ENCODE measurements around the gene EHBP1L1.

EHBP1L1 gene

DNA sequence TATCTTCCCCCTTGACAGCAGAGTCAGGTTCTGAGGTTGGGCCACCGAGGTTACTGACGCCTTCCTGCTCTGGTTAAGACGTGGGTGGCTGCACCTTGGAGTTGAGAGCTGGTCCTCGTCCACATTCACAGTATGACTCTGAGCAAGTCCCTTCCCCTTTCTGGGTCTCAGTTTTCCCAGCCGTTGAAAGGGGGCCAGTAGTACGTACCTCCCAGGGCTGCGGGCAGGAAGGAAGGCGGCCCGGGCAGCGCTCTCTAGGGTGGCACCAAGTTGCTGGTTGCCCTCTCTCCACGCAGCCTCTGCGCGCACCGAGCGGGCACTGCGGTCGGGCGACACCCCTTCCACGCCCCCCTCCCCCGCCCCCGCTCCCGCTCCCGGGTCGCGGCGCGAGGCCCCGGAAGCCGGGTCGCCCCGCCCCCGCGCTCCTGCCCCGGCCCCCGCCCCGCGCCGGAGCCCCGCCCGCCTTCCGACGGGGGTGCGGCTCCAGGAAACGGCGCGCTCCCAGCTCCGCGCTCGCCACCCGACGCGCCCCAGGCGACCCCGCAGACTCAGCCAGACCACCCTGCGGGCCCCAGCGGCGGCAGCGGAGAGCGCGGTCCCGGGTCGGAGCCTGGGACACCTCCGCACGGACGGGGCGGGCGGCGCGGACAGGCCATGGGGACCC, at the start of gene EHBP1L1:
TSS of gene EHBP1L1 (plus strand) at position 486 of the 664 bp plus-strand sequence. CDS start 250 bp downstream, outside the sequence.
- peak in 1 of 2 experiments; percentile 69 for DNase-seq

DNA sequence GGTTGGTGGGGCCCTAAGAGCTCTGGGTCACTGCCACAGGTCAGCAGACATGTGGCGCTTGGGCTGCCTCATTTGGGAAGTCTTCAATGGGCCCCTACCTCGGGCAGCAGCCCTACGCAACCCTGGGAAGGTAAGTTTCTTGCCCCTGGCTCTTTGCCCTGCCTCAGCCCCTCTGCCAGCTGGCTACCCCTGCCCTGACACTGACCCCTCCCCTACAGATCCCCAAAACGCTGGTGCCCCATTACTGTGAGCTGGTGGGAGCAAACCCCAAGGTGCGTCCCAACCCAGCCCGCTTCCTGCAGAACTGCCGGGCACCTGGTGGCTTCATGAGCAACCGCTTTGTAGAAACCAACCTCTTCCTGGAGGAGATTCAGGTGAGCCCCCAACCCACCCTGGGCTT, 49.1 kb upstream of the EHBP1L1 start:
- no peak for DNase-seq

DNA sequence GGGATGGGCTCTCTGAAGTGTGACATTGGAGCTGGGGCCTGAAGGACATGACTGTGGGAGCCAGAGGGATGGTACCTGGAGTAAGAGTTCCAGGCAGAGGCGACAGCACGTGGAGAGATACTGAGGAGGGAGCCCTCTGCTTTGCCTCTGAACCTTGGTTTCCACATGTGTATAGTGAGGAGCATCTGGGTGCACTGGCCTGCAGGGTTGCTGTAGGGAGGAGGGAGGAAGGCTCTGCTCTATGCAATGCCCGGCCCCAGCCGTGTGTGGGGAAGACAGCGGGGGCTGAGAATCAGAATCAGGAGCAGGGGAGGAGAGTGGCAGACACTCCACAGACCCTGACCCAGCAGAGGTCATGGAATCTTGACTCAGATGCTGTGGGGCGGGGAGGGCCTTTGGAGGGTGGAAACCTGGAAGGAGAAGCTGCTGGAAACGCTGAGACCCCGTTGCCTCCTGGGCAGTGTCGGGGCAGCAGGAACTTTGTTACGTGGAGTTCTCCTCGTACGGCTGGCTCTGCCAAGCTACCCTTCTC, 47.0 kb upstream of the EHBP1L1 start:
- no peak for DNase-seq

DNA sequence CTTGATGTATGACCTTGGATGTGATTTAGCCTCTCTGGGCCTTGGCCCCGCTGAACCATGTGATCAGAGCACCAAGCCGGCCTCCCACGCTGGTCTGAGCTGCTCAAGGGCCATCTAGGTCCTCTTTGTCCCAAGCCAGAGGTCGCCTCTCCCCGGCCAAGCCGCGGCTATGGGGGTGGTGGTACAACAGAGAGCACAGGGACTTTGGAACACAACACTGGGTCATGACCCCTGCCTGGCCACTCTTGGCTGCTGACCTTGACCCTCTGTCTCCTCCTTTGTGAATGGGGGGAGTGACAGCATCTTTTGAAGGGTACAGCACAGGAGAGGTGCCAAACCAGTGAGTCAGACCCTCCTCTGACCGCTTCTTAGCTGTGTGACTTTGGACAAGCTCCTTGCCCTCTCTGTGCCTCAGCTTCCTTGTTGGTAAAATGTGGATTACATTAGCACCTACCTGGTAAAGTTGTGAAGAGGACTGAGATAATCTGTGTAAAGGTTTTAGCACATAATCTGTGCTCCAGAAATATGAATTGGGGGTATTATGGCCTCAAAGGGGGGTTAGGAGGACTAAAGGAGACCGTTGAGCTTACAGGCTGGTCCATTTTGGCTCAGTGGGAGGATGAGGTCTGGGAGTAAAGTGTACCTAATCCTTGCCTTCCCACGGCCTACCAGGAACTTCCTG, 46.2 kb upstream of the EHBP1L1 start:
- DNase-seq, result no peak

DNA sequence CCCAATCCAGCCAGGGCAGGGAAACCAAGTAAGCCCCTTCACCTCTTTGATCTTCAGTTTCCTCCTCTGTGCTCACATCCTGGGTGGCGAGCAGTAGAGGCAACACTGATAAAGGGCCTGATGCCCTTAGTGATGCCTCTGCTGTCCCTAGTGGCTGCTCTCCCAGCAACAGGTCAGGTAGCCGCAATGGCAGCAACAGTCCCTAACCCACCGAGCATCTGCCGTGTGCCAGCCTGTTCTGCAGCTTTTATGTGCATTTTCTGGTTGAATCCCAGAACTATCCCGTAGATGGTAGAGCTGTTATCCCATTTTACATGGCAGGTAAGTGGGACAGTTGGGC, 45.7 kb upstream of the EHBP1L1 start:
- DNase-seq, result no peak

DNA sequence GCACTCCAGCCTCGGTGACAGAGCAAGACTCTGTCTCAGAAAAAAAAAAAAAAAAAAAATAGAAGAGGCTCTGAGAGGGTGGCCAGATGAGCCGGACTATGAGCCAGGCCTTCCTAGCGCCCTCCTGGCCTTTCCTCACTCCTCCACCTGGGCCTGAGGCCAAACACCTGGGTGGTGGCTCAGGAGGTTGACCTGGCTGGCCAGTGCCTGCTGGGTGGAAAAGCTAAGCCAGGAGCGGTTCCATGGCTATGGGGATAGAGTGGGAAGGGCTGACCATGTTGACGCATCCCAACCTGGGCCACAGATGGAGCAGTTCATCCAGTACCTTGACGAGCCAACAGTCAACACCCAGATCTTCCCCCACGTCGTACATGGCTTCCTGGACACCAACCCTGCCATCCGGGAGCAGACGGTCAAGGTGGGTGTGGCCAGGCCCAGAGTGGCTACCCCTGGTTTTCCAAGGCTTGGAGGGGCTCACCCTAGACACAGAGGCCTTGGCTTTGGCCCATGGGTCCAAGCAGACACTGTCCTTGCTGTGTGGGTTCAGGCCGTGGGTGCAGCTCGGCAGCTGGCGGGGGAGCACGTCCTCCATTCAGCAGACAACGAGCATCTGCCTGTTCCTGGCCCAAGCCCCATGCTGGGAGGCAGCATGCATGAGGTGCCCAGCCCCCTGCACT, 43.3 kb upstream of the EHBP1L1 start:
- DNase-seq, result no peak

DNA sequence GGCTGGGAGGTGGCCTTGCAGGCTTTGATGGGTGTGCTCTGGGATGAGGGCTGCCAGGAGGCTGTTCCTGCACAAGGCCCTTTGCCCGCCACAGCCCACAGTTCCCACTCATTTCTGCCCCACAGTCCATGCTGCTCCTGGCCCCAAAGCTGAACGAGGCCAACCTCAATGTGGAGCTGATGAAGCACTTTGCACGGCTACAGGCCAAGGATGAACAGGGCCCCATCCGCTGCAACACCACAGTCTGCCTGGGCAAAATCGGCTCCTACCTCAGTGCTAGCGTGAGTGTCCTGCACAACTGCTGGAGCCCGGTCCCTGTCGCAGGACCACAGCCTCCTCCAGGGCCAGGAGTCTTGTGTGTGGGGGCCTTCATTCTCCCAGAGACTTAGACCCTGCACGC, 40.8 kb upstream of the EHBP1L1 start:
- no peak for DNase-seq

DNA sequence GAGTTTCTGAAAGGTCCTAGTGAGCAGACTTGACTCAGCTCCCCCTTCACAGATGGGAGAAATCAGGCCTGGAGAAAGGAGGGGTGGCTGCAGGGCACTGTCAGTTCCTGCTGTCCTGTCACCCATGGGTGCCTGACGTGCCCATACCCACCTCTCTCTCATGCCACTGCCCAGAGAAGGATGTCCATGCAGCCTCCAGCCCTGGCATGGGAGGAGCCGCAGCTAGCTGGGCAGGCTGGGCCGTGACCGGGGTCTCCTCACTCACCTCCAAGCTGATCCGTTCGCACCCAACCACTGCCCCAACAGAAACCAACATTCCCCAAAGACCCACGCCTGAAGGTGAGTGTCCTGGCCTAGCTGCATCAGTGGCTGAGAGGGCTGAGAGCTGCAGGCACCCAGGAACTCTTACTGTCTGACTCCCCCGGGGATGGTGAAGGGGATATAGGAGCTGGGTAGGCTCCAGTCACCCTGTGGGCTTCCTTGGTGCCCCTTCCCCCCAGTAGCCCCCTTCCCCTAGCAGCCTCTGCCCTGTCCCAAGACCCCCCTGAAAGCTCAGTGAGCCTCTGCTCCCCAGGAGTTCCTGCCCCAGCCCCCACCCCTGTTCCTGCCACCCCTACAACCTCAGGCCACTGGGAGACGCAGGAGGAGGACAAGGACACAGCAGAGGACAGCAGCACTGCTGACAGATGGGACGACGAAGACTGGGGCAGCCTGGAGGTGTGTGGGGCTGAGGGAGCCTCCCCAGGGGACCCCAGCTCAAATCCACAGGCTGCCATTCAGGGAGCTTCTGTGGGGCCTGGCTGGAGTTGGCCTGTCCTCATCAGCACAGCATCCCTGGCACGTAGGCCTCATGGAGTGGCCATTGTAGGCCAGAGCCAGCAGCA, 39.2 kb upstream of the EHBP1L1 start:
- no peak for DNase-seq

DNA sequence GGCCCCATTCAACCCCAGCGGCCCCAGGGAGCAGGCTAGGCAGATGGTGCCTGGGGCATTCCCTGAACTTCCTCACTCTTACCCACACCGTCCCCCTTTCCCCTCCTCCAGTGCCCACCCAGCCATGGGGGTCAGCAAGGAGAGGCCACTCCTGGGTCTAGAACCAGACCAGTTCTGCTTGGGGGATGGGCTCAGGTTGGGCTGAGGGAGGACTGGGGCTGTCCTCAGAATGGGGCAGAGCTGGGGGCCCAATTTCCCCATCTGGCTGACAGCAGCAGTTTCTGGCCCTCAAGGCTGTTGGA, 38.6 kb upstream of the EHBP1L1 start:
- no peak for DNase-seq

DNA sequence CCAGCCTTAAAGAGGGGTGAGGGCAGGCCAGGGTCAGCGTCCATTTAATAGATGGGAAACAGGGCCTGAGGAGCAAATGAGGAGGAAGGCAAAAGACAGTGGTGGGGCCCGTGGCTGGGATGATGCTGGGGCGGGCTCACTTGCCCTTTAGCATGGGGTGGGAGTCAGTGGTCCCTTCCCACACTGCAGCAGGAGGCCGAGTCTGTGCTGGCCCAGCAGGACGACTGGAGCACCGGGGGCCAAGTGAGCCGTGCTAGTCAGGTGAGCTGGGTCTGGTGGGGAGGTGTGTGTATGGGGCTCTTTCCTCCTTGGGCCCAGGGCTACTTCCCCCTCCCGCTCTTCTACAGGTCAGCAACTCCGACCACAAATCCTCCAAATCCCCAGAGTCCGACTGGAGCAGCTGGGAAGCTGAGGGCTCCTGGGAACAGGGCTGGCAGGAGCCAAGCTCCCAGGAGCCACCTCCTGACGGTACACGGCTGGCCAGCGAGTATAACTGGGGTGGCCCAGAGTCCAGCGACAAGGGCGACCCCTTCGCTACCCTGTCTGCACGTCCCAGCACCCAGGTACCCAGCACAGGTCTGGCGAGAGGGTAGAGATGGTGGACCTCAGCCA, 38.1 kb upstream of the EHBP1L1 start:
- DNase-seq, result no peak

DNA sequence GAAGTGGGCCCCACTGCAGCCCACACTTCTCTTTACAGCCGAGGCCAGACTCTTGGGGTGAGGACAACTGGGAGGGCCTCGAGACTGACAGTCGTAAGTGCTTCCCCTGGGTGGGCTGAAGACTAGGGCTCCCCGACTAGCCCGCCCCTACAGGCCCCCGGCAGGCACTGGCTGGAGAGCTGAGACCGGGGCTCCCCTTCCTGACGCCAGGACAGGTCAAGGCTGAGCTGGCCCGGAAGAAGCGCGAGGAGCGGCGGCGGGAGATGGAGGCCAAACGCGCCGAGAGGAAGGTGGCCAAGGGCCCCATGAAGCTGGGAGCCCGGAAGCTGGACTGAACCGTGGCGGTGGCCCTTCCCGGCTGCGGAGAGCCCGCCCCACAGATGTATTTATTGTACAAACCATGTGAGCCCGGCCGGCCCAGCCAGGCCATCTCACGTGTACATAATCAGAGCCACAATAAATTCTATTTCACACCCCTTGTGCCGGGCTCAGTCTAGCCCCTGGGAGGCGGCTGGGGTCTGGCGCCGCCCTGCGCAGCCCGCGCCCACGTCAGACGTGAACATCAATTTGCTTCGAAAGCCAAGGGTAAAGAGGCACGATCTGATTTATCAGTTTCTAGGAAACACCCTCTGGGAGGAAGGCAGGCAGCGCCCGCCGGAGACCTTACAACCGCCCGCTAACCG, 37.5 kb upstream of the EHBP1L1 start:
- DNase-seq, result no peak

DNA sequence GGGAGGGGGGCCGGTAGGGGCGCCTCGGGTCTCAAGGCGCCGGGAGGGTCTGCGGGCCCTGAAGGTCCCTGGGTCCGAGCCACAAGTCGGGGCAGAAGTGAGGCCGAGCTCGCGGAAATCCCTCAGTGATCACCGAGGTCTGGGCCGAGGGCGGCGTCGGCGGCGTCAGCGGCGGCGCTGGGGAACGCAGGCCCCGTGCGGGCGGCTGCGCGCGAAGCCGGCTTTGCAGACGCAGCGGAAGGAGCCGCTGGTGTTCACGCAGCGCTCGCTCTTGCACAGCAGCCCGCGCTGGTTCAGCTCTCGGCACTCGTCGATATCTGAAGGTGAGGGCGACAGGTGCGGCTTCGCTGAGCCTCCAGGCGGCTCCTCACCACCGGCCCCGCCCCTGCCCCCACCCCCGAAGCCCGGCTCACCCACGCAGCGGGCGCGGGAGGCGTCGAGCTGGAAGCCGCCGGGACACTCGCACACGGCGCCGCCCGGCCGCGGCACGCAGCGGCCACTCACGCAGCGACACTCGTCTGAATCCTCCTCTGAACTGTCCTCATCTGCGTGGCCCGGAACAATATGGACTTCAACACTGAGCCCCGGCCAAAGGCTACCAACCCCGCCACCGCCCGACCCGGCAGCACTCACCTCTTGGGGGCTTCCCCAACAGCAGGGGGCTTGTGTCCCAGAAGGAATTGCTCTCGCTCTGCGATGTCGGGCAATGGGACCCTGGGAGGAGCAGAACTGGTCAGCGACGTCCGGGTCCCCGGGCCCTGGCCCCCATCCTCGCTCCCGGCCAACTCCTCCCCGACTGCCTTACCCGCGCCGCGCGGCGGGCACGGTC, 36.7 kb upstream of the EHBP1L1 start:
- no peak for DNase-seq

DNA sequence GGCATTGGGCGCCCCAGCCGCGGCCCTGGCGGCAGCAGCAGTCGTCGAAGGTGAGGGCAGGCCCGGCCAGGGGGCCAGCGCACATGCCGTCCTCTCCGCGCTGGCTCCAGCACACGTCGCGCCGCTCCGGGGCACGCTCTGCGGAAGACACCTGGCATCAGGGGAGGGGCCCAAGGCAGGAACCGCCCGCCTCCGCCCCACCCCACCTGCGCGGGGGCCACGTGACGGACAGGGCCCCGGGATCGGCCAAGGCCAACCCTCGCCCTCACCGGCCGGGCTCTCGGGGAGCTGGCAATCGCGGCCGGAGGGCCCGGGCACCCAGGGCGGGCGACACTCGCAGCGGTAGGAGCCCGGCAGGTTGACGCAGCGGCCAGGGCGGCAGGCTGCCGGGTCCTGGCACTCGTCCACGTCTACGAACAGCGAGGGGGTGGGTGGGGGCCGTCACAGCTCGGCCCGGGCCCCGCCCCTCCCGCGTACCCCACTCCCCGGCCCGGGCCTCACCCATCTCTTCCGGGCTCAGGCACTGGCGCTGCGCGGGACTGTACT, 36.0 kb upstream of the EHBP1L1 start:
- peak in 1 of 2 experiments; percentile 76 for DNase-seq

DNA sequence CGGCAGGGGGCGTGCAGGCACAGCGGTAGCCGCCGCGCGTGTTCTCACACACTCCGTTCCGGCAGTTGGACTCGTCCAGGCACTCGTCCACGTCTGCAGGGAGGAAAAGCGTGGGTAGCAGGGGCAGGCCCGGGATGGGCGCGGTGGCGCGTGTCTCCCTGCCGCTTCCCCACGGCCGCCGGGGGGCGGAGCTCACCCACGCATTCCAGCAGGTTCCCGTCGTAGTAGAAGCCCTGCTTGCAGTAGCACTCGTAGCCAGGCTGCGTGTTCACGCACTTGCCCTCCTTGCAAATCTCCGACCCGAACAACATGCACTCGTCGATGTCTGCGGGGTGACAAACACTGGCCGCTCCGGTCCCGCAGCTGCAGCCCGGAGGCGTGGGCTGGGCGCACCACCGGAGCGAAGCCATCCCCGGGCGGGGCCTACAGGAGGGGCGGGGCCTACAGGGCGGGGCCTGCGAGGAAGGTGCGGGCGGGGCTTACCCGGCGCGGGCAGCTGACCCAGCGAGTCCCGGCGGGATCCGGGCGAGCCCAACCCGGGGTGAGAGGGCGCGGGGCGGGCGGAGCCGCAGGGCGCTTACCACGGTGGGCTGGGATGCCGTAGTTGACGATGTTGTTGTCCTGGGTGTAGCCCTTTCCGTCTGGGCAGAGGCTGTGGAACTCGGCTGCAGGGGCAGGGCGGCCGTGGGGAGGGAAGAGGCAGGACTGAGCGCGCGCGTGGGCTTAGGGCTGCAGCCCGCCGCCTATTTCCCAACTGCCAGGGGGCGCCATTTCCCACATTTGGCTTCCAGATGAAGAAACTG, 35.4 kb upstream of the EHBP1L1 start:
- peak; percentile 74 to 78 for DNase-seq

DNA sequence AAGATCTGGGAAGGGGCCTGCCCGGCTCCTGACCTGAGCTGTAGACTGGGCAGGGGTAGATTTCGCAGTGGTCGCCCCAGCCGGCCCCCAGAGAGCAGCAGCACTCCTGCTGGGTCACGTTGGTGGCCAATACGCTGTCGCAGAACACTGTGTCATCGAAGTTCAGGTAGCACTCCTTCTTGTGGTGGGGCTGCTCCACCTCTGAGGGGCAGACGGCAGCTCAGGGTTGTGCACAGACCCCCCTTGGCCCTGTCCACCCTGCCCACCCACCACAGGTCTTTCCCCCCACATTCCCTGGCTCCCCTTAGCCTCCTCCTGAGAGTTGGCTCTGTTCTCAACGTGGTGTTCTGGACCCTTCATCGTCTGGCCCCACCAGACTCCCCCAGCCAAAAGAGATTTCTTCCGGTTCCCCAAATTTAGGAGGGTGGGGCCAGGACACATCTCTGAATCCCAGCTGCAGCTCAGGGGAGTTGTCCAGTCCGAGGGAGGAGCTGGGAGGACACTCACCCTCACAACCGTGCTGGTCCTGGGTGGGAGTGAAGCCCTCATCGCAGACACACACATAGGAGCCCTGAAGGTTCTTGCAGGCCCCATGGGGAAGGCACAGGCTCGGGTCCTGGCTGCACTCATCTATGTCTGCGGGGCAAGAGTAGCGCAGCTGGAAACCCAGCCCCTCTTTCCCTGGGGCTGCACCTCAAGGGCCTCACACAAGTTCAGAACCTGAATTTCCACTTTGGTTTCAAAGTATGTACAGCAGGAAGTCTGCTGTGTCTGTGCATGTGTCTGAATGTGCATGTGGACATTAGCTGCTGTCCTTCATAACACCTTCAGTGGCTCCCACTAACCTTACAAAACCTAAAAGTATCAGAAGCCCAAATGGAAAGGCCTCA, 34.5 kb upstream of the EHBP1L1 start:
- DNase-seq, result no peak

DNA sequence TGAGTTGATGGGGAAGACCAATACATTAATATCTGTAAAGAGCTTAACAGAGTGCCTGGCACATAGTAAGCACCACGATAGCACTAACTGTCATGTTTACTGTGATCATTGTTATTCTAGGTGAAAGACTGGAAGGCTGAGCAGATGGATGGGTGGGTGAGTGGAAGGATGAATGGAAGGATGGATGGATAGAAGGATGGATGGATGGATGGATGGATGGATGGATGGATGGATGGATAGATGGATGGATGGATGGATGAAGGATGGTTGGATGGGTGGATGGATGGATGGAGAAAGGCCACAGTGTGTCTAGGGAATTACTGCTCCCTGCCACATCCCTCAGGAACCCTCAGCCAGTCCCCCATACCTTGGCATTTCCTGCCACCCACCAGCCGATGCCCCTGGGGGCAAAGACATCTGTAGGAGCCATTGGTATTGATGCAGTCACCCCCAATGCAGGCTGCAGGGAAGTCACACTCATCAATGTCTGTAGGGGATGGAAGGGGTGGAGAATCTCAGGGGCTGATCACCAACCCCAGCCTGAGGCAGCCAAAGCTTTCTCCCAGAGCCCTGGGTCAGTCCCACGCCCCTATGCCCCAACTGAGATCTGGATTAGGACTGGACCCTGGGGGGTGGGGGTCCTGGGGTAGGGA, 33.0 kb upstream of the EHBP1L1 start:
- no peak for DNase-seq

DNA sequence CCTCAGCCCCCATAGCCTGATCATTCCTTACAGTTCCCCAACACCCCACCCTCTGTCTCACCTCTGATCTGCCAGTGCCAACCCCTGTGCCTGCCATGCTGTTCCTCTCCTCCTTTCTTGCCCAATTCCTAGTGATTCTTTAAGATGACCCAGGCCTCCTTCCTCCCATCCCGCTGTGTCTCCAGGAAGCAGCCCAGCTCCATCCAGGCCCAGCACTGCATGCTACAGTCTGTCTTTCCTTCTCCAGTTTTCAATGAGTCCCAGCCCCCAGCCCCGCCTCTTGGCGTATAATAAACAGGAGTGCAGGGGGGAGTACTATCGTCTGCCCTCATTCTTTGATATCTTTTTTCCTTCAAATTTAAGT, 30.0 kb upstream of the EHBP1L1 start:
- DNase-seq, result no peak

DNA sequence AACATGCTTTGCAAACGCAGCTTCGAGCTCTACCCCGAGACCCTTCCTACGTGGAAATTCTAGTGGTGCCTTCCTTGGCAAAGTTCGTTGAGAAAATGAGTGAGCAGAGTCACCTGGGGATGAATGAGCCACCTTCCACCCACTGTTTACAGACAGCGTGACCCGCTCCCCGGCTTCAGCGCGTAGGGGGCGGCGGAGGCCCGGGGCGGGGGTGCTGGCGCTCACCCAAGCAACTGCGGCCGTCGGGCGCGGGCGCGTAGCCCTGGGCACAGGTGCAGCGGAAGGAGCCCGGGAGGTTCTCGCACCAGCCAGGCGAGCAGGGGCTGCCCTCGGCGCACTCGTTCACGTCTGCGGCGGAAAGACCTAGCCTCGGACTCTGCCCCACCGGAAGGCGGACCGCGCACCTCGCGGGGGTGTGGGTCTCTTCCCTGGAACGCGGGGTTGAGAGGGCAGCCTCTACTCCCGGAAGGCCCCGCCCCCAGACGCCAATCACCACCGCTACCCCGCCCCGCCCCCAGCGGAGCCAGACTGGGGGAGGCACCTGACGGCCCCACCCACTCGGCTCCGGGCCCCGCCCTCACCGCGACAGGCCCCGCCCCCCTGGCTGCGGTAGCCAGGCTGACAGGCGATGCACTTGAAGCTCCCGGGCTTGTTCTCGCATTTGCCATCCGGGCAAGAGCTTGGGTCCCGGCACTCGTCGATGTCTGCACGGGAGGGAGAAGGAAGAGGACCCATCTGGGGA, 29.5 kb upstream of the EHBP1L1 start:
- peak; percentile 62 to 83 for DNase-seq
